D341Med (cell line): ENCODE results near the gene NDUFB1.

Source experiments
- DNase-seq: peaks from one replicate; pipeline ENCODE4 v3.0.0; 2012; ENCODE audit warnings: low spot score

NDUFB1 gene

DNA sequence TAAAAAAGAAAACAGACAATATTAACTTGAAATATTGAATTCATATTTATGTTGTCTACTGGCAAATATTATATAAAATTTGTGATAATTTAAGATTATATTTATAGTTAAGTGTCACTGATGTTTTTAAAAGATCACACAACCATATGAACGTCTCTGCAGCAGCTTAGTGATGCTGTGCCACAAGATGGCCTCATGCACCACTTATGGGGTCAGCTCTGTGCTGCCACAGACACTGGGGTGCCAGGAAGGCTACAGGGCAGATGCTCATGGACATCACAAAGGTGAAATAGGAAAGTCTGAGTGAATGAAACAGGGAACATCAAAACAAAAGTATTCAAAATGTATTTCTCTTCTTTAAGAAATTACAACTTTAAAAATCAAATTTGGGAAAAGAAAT lies 28.2 kb downstream of the NDUFB1 start:
- DNase-seq, result peak; percentile 58

DNA sequence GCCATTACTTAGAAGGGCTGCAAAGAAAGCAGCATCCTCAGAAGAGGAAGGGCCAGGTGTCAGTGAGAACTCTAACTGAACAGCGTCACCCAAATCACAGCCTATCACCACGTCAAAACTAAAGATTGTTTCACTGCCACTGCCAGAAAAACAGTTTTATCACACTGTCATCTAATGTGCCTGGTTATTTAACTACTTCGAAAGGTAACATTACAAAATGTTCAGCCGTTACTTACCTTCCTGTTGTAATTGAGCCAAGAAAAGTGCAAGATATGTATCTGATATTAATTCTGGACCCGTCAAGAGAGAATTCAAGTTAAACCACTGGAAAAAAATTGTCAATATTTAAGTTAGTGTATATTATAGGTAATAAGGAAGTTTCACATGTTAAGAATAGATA lies 33.0 kb downstream of the NDUFB1 start:
- DNase-seq, result no peak

DNA sequence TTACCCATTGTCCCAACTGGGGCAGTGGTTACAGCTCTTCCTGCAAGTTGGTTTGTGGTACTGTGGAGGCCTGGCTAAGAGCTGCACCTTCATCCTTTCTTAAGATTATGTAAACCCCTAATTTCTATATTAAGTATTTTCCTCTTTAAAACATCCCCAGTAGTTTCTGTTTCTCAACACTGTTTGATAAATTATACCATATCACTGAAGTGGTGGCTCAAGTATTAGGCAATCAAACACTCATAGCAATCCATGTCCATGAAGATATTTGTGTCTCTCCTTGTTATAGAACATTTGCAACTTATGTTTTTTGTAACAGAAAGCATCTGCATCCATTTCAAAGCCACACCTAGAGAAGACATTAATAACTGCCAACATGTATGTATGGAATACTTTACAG lies 47.0 kb downstream of the NDUFB1 start:
- DNase-seq, result no peak
